ENCODE measurements around the gene TRA2B. TPM values are rescaled to one million over a fixed set of nuclear protein-coding genes. Genes with fewer than 3 reads are reported as not detected.

The TRA2B gene
- polyA plus RNA-seq, 2 donors = 56.6 to 71.1 TPM

DNA sequence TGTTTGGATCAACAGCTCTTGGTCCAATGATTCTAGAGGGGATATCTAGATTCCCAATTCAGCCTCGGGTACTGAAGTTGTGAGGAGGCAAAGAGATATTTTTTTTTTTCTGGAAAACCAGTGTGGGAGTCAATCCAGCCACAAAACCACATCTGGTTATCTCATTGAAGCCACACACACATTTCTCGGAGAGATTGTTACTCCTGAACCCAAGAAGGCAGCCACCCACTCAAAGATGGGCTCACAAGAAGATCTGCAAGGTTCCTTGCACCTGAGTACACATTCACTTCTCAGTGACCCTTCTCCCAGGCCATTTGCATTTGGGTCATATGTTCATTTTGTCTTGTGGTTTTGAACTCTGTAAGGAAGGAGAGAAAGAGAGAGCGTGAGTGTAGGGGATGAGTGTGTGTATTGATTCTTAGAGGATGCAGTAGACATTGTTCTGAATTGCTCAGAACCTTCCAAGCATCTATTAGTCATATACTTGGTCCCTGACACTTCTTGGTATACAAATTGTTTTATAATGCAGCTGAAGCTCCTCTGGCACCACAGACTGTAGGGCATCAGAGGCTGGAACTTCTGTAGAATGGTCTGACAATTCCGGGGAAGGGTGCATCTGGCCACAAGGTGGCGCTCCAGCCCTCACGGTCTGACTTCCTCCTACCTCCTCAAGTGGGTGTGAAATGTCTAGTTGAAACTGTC lies 39.3 kb upstream of the TRA2B start:
- Histone ChIP-seq H3K4me1 (ENCODE audit: control insufficient read depth in 2 of 2, insufficient read depth in 2 of 2, low read length in 1 of 2) (no peaks in the 10 kb centered on the region), H3K36me3 (ENCODE audit: control insufficient read depth in 2 of 2, insufficient read depth in 2 of 2, low read length in 1 of 2) (no peaks in the 10 kb centered on the region), H3K9me3 (ENCODE audit: control insufficient read depth in 2 of 2, insufficient read depth in 1 of 2, low read depth in 1 of 2, low read length in 1 of 2) (no peaks in the 10 kb centered on the region), H3K4me3 (ENCODE audit: low read depth in 1 of 2, low read length in 2 of 2) (no peak overlapping the region), H3K27ac (ENCODE audit: low read depth in 2 of 2, low read length in 1 of 2) (no peak overlapping the region), H3K27me3 (ENCODE audit: control insufficient read depth in 1 of 2, insufficient read depth in 2 of 2, low read length in 2 of 2) (no peaks in the 10 kb centered on the region)
- 42 to 46% methylated on average over 6 of the region's 6 CpGs for WGBS, 2 donors

DNA sequence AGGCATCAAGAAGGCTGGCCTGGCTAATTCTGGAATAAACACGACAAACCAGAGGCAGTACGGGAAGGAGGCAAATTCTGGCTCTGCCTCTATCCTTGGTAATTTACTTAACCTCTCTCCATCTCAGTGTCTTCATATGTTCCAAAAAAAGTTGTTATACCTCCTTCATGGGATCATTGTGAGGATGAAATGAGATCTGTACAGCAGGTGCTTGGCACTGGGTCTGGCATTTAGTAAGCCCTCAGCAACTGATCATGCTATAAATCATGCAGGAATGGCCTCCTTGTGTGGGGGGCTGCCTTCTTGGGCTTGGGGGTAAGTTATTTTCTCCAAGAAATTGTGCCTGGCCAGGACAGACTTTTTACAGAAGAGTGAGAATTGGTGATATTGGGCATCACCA lies 38.3 kb upstream of the TRA2B start:
- Histone ChIP-seq H3K27ac (ENCODE audit: low read depth in 2 of 2, low read length in 1 of 2) (no peak overlapping the region), H3K9me3 (ENCODE audit: control insufficient read depth in 2 of 2, insufficient read depth in 1 of 2, low read depth in 1 of 2, low read length in 1 of 2) (no peaks in the 10 kb centered on the region), H3K4me1 (ENCODE audit: control insufficient read depth in 2 of 2, insufficient read depth in 2 of 2, low read length in 1 of 2) (no peaks in the 10 kb centered on the region), H3K4me3 (ENCODE audit: low read depth in 1 of 2, low read length in 2 of 2) (no peak overlapping the region), H3K27me3 (ENCODE audit: control insufficient read depth in 1 of 2, insufficient read depth in 2 of 2, low read length in 2 of 2) (no peaks in the 10 kb centered on the region), H3K36me3 (ENCODE audit: control insufficient read depth in 2 of 2, insufficient read depth in 2 of 2, low read length in 1 of 2) (peaks cover 0 to 2% of the 10 kb centered on the region in 2 donors)
- WGBS, 2 donors = 89 to 91% methylated on average over 2 of the region's 2 CpGs

DNA sequence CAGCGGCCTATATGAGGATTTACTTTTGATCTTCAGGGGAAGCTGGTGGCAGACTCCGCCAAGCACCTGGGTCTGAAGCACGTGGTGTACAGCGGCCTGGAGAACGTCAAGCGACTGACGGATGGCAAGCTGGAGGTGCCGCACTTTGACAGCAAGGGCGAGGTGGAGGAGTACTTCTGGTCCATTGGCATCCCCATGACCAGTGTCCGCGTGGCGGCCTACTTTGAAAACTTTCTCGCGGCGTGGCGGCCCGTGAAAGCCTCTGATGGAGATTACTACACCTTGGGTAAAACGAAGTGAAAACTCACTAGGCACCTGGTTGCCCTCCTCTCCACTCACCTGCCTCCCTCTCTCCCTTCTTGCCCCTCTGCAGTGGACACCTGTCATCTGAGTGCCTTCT lies 33.8 kb upstream of the TRA2B start:
- 91 to 95% methylated on average over 18 of the region's 18 CpGs for WGBS, 2 donors
- no peak overlapping the region for H3K4me3 ChIP-seq (ENCODE audit: low read depth in 1 of 2, low read length in 2 of 2)
- no peaks in the 10 kb centered on the region for H3K27me3 ChIP-seq (ENCODE audit: control insufficient read depth in 1 of 2, insufficient read depth in 2 of 2, low read length in 2 of 2)
- H3K9me3 ChIP-seq (ENCODE audit: control insufficient read depth in 2 of 2, insufficient read depth in 1 of 2, low read depth in 1 of 2, low read length in 1 of 2) = no peaks in the 10 kb centered on the region
- H3K36me3 ChIP-seq (ENCODE audit: control insufficient read depth in 2 of 2, insufficient read depth in 2 of 2, low read length in 1 of 2) = peaks cover 0 to 2% of the 10 kb centered on the region in 2 donors
- H3K27ac ChIP-seq (ENCODE audit: low read depth in 2 of 2, low read length in 1 of 2) = no peak overlapping the region
- no peaks in the 10 kb centered on the region for H3K4me1 ChIP-seq (ENCODE audit: control insufficient read depth in 2 of 2, insufficient read depth in 2 of 2, low read length in 1 of 2)

DNA sequence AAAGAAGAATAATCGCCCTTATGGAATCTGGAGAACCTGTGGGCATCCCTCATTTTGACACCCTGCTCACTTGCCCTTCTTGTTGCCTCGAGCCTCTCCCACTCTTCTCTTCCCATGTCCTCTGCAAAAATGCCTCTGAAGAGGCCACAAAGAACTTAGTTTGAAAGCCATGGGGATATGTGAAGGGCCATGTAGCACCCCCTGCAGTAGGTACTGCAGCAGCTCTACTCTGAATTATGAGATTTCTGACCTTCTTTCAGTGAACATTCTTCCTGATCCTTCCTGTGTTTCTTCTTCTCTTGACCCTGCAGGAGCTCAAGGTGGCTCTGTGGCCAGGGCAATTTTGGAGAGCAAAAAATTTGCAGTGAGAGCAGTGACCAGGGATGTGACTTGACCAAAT lies 30.4 kb upstream of the TRA2B start:
- 77 to 81% methylated on average over 2 of the region's 2 CpGs for WGBS, 2 donors
- Histone ChIP-seq H3K4me3 (ENCODE audit: low read depth in 1 of 2, low read length in 2 of 2) (no peak overlapping the region), H3K27ac (ENCODE audit: low read depth in 2 of 2, low read length in 1 of 2) (no peak overlapping the region), H3K4me1 (ENCODE audit: control insufficient read depth in 2 of 2, insufficient read depth in 2 of 2, low read length in 1 of 2) (no peaks in the 10 kb centered on the region), H3K9me3 (ENCODE audit: control insufficient read depth in 2 of 2, insufficient read depth in 1 of 2, low read depth in 1 of 2, low read length in 1 of 2) (no peaks in the 10 kb centered on the region), H3K36me3 (ENCODE audit: control insufficient read depth in 2 of 2, insufficient read depth in 2 of 2, low read length in 1 of 2) (peaks cover 0 to 2% of the 10 kb centered on the region in 2 donors), H3K27me3 (ENCODE audit: control insufficient read depth in 1 of 2, insufficient read depth in 2 of 2, low read length in 2 of 2) (no peaks in the 10 kb centered on the region)

DNA sequence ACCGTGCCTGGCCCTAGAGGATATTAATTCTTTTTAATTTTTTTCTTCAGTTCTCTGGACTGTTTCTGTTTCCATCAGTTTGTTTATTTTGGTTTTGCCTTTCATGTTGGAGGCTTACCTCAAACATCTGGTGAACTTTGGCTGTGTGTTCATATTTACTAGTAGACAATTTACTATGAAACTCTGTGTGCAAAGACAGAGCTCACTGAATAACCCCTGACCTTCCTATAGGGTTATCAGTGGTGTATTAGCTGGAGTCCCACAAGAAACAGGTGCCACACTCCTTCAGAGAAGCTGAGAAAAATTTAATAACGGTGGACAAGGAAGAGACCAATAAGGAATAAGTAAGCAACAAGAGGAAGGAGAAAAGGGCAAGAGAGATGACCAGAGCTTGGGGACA lies 28.8 kb upstream of the TRA2B start:
- Histone ChIP-seq H3K36me3 (ENCODE audit: control insufficient read depth in 2 of 2, insufficient read depth in 2 of 2, low read length in 1 of 2) (no peaks in the 10 kb centered on the region), H3K27me3 (ENCODE audit: control insufficient read depth in 1 of 2, insufficient read depth in 2 of 2, low read length in 2 of 2) (no peaks in the 10 kb centered on the region), H3K27ac (ENCODE audit: low read depth in 2 of 2, low read length in 1 of 2) (no peak overlapping the region), H3K4me3 (ENCODE audit: low read depth in 1 of 2, low read length in 2 of 2) (no peak overlapping the region), H3K9me3 (ENCODE audit: control insufficient read depth in 2 of 2, insufficient read depth in 1 of 2, low read depth in 1 of 2, low read length in 1 of 2) (no peaks in the 10 kb centered on the region), H3K4me1 (ENCODE audit: control insufficient read depth in 2 of 2, insufficient read depth in 2 of 2, low read length in 1 of 2) (no peaks in the 10 kb centered on the region)
- WGBS, 2 donors = 63 to 65% methylated on average over 2 of the region's 2 CpGs

DNA sequence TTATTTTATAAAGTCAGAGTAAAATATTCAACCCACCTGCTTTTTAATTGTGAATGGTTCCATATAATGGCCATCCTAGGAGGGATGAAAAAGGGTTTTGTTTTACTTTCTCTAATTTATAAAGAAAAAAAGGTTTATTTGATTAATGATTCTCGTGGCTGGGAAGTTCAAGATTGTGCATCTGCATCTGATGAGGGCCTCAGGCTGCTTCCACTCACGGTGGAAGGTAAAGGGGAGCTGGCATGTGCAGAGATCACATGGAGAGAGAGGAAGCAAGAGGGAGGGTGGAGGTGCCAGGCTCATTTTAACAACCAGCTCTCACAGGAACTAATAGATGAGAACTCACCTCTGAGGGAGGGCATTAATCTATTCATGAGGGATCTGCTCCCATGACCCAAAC lies 27.7 kb upstream of the TRA2B start:
- H3K4me1 ChIP-seq (ENCODE audit: control insufficient read depth in 2 of 2, insufficient read depth in 2 of 2, low read length in 1 of 2) = no peaks in the 10 kb centered on the region
- H3K4me3 ChIP-seq (ENCODE audit: low read depth in 1 of 2, low read length in 2 of 2) = no peak overlapping the region
- no peaks in the 10 kb centered on the region for H3K36me3 ChIP-seq (ENCODE audit: control insufficient read depth in 2 of 2, insufficient read depth in 2 of 2, low read length in 1 of 2)
- WGBS, 2 donors = 75 to 79% methylated on average over 2 of the region's 2 CpGs
- no peak overlapping the region for H3K27ac ChIP-seq (ENCODE audit: low read depth in 2 of 2, low read length in 1 of 2)
- H3K27me3 ChIP-seq (ENCODE audit: control insufficient read depth in 1 of 2, insufficient read depth in 2 of 2, low read length in 2 of 2) = no peaks in the 10 kb centered on the region
- H3K9me3 ChIP-seq (ENCODE audit: control insufficient read depth in 2 of 2, insufficient read depth in 1 of 2, low read depth in 1 of 2, low read length in 1 of 2) = no peaks in the 10 kb centered on the region

DNA sequence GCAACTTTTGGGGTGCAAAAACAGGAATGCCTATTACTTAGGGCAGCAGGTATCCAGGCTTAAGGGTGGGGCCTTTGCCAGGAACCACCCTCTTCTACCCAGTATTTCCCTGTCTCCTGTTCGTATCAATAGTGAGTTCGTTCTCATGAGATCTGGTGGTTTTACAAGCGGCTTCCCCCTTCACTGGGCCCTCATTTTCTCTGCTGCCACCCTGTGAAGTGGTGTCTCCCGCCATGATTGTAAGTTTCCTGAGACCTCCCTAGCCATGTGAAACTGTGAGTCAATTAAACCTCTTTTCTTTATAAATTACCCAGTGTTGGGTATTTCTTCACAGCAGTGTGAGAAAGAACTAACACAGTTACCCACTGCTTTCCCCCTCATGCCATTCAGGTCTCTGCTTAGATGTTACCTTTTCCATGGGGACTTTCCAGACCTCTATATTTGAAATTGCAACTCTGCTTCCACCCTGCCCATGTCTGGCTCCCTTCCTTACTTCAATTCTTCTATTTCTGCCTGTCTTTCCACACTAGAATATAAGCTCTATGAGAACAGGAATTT lies 23.9 kb upstream of the TRA2B start:
- Histone ChIP-seq H3K4me3 (ENCODE audit: low read depth in 1 of 2, low read length in 2 of 2) (no peak overlapping the region), H3K27me3 (ENCODE audit: control insufficient read depth in 1 of 2, insufficient read depth in 2 of 2, low read length in 2 of 2) (no peaks in the 10 kb centered on the region), H3K9me3 (ENCODE audit: control insufficient read depth in 2 of 2, insufficient read depth in 1 of 2, low read depth in 1 of 2, low read length in 1 of 2) (no peaks in the 10 kb centered on the region), H3K27ac (ENCODE audit: low read depth in 2 of 2, low read length in 1 of 2) (no peak overlapping the region), H3K4me1 (ENCODE audit: control insufficient read depth in 2 of 2, insufficient read depth in 2 of 2, low read length in 1 of 2) (no peaks in the 10 kb centered on the region), H3K36me3 (ENCODE audit: control insufficient read depth in 2 of 2, insufficient read depth in 2 of 2, low read length in 1 of 2) (no peaks in the 10 kb centered on the region)
- WGBS, 2 donors = 85 to 89% methylated on average over 4 of the region's 4 CpGs

DNA sequence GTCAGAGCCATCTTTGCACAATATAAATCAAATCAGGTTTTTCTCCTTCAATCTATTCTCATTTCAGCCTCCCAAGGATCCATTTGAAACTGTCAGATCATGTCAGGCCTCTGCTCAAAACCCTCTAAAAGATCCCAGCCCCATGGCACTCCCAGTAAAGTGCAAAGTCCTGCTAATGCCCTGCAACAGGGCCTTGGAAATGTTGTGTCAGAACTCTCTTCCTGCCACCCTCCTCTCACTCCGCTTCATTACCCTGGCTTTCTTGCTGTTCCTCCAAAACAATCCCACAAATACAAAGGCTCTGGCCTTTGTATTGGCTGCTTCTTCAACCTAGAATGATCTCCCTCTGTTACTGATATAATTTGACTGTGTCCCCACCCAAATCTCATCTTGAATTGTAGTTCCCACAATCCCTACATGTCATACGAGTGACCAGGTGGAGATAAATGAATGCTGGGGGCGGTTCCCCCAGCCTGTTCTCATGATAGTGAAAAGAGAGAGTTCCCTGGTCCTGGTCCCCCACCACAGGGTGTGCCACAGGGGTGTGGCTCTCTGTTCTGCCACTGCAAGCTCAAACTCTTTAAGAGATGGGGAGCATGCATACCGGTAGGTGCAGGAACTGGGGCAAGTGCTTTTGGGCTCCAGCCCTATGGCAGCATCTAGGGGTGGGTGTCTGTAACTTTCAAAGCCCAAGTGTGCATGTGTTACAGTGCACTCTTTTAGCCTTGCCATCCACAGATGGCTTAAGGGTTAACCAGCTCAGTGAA lies 22.9 kb upstream of the TRA2B start:
- 58 to 69% methylated on average over 4 of the region's 4 CpGs for WGBS, 2 donors
- no peaks in the 10 kb centered on the region for H3K27me3 ChIP-seq (ENCODE audit: control insufficient read depth in 1 of 2, insufficient read depth in 2 of 2, low read length in 2 of 2)
- no peaks in the 10 kb centered on the region for H3K36me3 ChIP-seq (ENCODE audit: control insufficient read depth in 2 of 2, insufficient read depth in 2 of 2, low read length in 1 of 2)
- H3K27ac ChIP-seq (ENCODE audit: low read depth in 2 of 2, low read length in 1 of 2) = peak overlapping the region; percentile 59 to 75
- H3K4me1 ChIP-seq (ENCODE audit: control insufficient read depth in 2 of 2, insufficient read depth in 2 of 2, low read length in 1 of 2) = no peaks in the 10 kb centered on the region
- no peaks in the 10 kb centered on the region for H3K9me3 ChIP-seq (ENCODE audit: control insufficient read depth in 2 of 2, insufficient read depth in 1 of 2, low read depth in 1 of 2, low read length in 1 of 2)
- peak overlapping the region in 1 of 2 donors; percentile 22 for H3K4me3 ChIP-seq (ENCODE audit: low read depth in 1 of 2, low read length in 2 of 2)

DNA sequence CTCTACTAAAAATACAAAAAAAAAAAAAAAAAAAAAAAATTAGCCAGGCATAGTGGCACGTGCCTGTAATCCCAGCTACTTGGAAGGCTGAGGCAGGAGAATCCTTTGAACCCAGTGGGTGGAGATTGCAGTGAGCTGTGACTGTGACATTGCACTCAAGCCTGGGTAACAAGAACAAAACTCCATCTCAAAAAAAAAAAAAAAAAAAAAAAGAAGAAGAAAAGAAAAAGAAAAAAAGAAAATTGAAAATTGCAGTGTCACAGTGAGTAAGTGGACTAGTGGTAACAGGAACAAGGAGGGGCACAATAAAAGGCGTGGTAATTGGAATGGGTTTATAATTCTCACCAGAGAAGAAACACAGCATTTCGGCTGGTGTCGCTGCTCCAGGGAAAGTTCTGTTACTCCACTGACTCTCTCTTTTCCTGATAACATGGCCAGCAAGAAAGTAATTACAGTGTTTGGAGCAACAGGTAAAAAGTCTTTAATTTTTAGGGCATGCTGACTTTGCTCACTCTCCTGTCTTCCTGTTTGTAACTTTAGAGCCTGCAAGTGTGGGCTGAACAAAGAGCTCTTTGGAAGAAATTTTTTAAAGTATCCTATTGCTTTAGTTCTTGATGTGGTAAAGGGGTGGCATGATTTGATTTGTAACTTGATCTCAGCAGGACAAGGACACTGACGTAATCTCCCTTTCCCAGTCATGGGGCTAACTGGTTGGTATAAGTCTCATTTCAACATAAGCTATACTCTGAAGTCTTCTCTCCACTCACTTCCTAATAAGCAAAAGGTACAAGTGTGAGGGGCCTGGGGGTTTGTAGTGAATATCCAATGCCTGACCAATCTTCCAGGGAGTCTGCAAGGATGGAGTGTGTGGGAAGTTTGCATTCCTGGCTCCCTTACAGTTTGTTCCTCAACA lies 22.1 kb upstream of the TRA2B start:
- Histone ChIP-seq H3K4me3 (ENCODE audit: low read depth in 1 of 2, low read length in 2 of 2) (peak overlapping the region in 1 of 2 donors; percentile 22), H3K36me3 (ENCODE audit: control insufficient read depth in 2 of 2, insufficient read depth in 2 of 2, low read length in 1 of 2) (no peaks in the 10 kb centered on the region), H3K4me1 (ENCODE audit: control insufficient read depth in 2 of 2, insufficient read depth in 2 of 2, low read length in 1 of 2) (no peaks in the 10 kb centered on the region), H3K27ac (ENCODE audit: low read depth in 2 of 2, low read length in 1 of 2) (peak overlapping the region; percentile 59 to 86), H3K9me3 (ENCODE audit: control insufficient read depth in 2 of 2, insufficient read depth in 1 of 2, low read depth in 1 of 2, low read length in 1 of 2) (no peaks in the 10 kb centered on the region), H3K27me3 (ENCODE audit: control insufficient read depth in 1 of 2, insufficient read depth in 2 of 2, low read length in 2 of 2) (no peaks in the 10 kb centered on the region)
- WGBS, 2 donors = 24 to 33% methylated on average over 5 of the region's 5 CpGs

Data from esophagus (tissue), 2 donors.